Mesodermal cell (in vitro differentiated cells): ENCODE measurements around the gene KCNH1.

Experiments
- H3K27ac ChIP-seq: 2 replicates; pipeline ENCODE4 v1.7.0; 2013; ENCODE audit warnings: mild to moderate bottlenecking, low read depth, low read length, moderate library complexity; ENCODE audit not compliant: severe bottlenecking
- H3K36me3 ChIP-seq: 2 replicates; pipeline ENCODE4 v1.7.1; 2013; ENCODE audit warnings: mild to moderate bottlenecking, low read length, moderate library complexity; ENCODE audit not compliant: control insufficient read depth, insufficient read depth
- H3K4me1 ChIP-seq: one replicate; pipeline ENCODE4 v1.7.1; 2013; ENCODE audit warnings: mild to moderate bottlenecking, low read length; ENCODE audit not compliant: insufficient read depth, control insufficient read depth, poor library complexity, severe bottlenecking
- H3K4me3 ChIP-seq: 2 replicates; pipeline ENCODE4 v1.7.0; 2013; ENCODE audit warnings: low read length, control low read depth, mild to moderate bottlenecking; ENCODE audit not compliant: insufficient read depth, poor library complexity, severe bottlenecking; ENCODE audit errors: extremely low read depth
- H3K9me3 ChIP-seq: 2 replicates; pipeline ENCODE4 v1.7.1; 2013; ENCODE audit warnings: mild to moderate bottlenecking, low read length, moderate library complexity; ENCODE audit not compliant: control insufficient read depth
- WGBS, 2 experiments: methylation state at CpG; one replicate each; pipeline ENCODE4 v1.1.5; 2013; ENCODE audit warnings: missing lambda C conversion rate in 2 of 2; ENCODE audit not compliant: insufficient coverage in 2 of 2; 5-methylcytosine and 5-hydroxymethylcytosine counted together

Gene KCNH1

GRCh38 chr1:210647406-210648333 is 486.3 kb downstream of the KCNH1 start:
- 90 to 100% methylated on average over 4 of the region's 6 CpGs for WGBS, 2 experiments
- no peak overlapping the region for H3K4me3 ChIP-seq
- no peaks in the 10 kb centered on the region for H3K9me3 ChIP-seq
- H3K36me3 ChIP-seq: no peaks in the 10 kb centered on the region
- H3K27ac ChIP-seq: no peak overlapping the region
- H3K4me1 ChIP-seq: no peaks in the 10 kb centered on the region

- no CpG with 5 or more reads among the region's 2 CpGs for WGBS, 2 experiments
- no peaks in the 10 kb centered on the region for H3K4me1 ChIP-seq
- H3K4me3 ChIP-seq: no peak overlapping the region
- no peak overlapping the region for H3K27ac ChIP-seq
- H3K9me3 ChIP-seq: no peaks in the 10 kb centered on the region
- H3K36me3 ChIP-seq: no peaks in the 10 kb centered on the region
Measured at GRCh38 chr1:210646258-210646616, 487.7 kb downstream of the KCNH1 start.

GRCh38 chr1:210645582-210646257 is 488.2 kb downstream of the KCNH1 start:
- H3K4me3 ChIP-seq: no peak overlapping the region
- H3K9me3 ChIP-seq: no peaks in the 10 kb centered on the region
- no peaks in the 10 kb centered on the region for H3K4me1 ChIP-seq
- WGBS, 2 experiments: 82 to 83% methylated on average over 7 of the region's 7 CpGs
- no peaks in the 10 kb centered on the region for H3K36me3 ChIP-seq
- no peak overlapping the region for H3K27ac ChIP-seq

GRCh38 chr1:210641582-210641981 is 492.4 kb downstream of the KCNH1 start:
- 87 to 100% methylated on average over 2 to 3 of the region's 5 CpGs for WGBS, 2 experiments
- no peaks in the 10 kb centered on the region for H3K9me3 ChIP-seq
- no peak overlapping the region for H3K4me3 ChIP-seq
- H3K4me1 ChIP-seq: no peaks in the 10 kb centered on the region
- H3K36me3 ChIP-seq: no peaks in the 10 kb centered on the region
- H3K27ac ChIP-seq: no peak overlapping the region

GRCh38 chr1:210635108-210635507 is 498.8 kb downstream of the KCNH1 start:
- WGBS, 2 experiments: 88 to 100% methylated on average over 1 to 2 of the region's 2 CpGs
- Histone ChIP-seq H3K9me3 (no peaks in the 10 kb centered on the region), H3K4me3 (no peak overlapping the region), H3K27ac (no peak overlapping the region), H3K36me3 (no peaks in the 10 kb centered on the region), H3K4me1 (no peaks in the 10 kb centered on the region)

GRCh38 chr1:210633636-210634035 is 500.3 kb downstream of the KCNH1 start:
- no peak overlapping the region for H3K27ac ChIP-seq
- no peak overlapping the region for H3K4me3 ChIP-seq
- H3K36me3 ChIP-seq: no peaks in the 10 kb centered on the region
- WGBS, 2 experiments: 85 to 93% methylated on average over 6 of the region's 6 CpGs
- no peaks in the 10 kb centered on the region for H3K9me3 ChIP-seq
- H3K4me1 ChIP-seq: no peaks in the 10 kb centered on the region

GRCh38 chr1:210633140-210633539 is 500.8 kb downstream of the KCNH1 start:
- Histone ChIP-seq H3K27ac (no peak overlapping the region), H3K36me3 (no peaks in the 10 kb centered on the region), H3K9me3 (no peaks in the 10 kb centered on the region), H3K4me3 (no peak overlapping the region), H3K4me1 (no peaks in the 10 kb centered on the region)
- WGBS, 2 experiments: 96 to 97% methylated on average over 3 of the region's 3 CpGs

GRCh38 chr1:210631399-210631798 is 502.5 kb downstream of the KCNH1 start:
- Histone ChIP-seq H3K27ac (no peak overlapping the region), H3K9me3 (no peaks in the 10 kb centered on the region), H3K36me3 (no peaks in the 10 kb centered on the region), H3K4me1 (no peaks in the 10 kb centered on the region), H3K4me3 (no peak overlapping the region)
- WGBS, 2 experiments: 82 to 94% methylated on average over 3 of the region's 3 CpGs

GRCh38 chr1:210629276-210629675 is 504.7 kb downstream of the KCNH1 start:
- no peak overlapping the region for H3K4me3 ChIP-seq
- H3K27ac ChIP-seq: no peak overlapping the region
- no peaks in the 10 kb centered on the region for H3K4me1 ChIP-seq
- no peaks in the 10 kb centered on the region for H3K36me3 ChIP-seq
- WGBS, 2 experiments: 100% methylated on average over 1 of the region's 2 CpGs; no CpG with 5 or more reads in 1 of the 2 experiments
- no peaks in the 10 kb centered on the region for H3K9me3 ChIP-seq

- Histone ChIP-seq H3K9me3 (no peaks in the 10 kb centered on the region), H3K4me3 (no peak overlapping the region), H3K36me3 (no peaks in the 10 kb centered on the region), H3K27ac (no peak overlapping the region), H3K4me1 (no peaks in the 10 kb centered on the region)
Measured at GRCh38 chr1:210627755-210628154, 506.2 kb downstream of the KCNH1 start.
